HG02571 (cell line): ENCODE results near the gene PAM.
"Not testable (repeated sequence)": the region's sequence is repeated elsewhere in the genome, so short reads cannot be mapped to it uniquely, and the experiment has no call there.

Experiments used
- ATAC-seq: cut with Tn5 transposase; IDR thresholded peaks from one replicate; pipeline ENCODE4 v1.9.1; 2021; ENCODE audit warnings: mild to moderate bottlenecking, moderate library complexity; ENCODE audit not compliant: unreplicated experiment

PAM gene

DNA sequence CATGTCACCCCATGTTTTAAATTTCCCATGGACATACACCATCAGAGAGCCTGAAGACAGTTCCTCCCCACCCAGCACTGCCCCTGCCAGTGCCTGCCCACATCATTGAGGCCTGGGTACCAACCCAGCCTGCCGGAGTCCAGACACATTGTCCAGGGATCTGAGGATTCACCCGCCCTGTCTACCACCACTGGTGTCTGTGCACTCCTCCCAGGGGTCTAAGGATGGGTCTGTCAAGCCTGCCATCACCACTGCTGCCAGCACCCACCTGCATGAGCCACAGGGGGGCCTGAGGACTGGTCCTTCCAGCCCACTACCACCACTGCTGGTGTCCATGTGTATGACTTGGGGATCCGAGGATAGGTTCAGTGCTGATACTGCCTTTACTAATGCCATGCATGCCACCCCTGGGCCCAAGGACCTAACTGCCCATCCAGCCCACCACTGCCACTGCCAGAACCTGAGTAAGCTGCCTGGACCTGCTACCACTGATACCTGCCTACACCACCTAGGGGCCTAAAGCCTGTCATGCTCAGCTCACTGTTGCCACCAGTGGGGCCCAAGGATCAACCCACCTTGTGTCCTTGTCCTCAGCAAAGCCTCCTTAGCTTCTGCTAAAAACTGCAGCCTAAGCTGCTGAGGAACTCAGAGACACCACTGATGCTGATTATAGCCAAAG, 227.0 kb downstream of the PAM start:
- ATAC-seq = no peak

GRCh38 chr5:102986074-102986473, 231.0 kb downstream of the PAM start:
- no peak for ATAC-seq

- ATAC-seq = no peak
Measured at GRCh38 chr5:102988459-102988858, 233.4 kb downstream of the PAM start.

DNA sequence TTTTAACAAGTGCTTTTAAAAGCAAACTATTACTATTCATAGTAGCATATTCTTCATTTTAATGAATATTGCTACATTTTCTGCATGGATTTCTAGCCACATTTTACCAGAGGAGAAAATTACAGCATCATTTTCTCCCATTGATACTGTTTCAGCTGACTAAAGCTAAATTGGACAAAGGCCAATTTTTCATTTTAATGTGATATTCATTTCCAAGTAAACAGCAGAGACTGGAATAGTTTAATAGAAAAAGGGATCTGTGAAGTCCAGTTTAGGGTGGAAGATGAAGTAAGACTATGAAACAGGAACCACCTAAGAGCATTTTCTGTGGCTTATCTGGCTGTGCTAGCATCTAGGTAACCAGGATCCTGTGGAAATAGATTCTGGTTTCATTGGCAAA, 236.7 kb downstream of the PAM start:
- no peak for ATAC-seq

- no peak for ATAC-seq
Measured at GRCh38 chr5:102996011-102996575, 241.0 kb downstream of the PAM start.

GRCh38 chr5:102998224-102998623, 243.1 kb downstream of the PAM start:
- no peak for ATAC-seq

- no peak for ATAC-seq
Measured at GRCh38 chr5:102999191-102999590, 244.1 kb downstream of the PAM start.

- not testable (repeated sequence) for ATAC-seq
Measured at GRCh38 chr5:102999621-103000020, 244.5 kb downstream of the PAM start.

GRCh38 chr5:103000089-103000488, 245.0 kb downstream of the PAM start:
- no peak for ATAC-seq

DNA sequence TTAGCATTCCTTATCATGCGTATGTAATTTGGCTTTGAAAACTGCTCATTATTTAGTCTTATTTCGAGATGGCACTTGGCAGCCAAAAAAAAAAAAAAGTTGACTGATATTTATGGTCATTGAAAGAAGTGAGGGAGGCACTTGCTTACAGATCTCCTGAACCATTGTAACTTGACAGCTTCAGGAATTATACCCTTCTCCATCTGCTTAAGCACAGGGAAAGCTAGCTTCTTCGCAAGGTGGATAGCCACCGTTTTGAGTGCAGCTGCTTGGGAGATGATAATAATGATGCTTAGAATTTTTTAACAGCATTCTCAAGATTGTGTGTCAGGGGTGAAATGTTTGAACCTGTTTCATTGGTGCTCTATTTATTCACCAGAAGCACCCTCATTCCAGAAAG, 248.8 kb downstream of the PAM start:
- no peak for ATAC-seq

DNA sequence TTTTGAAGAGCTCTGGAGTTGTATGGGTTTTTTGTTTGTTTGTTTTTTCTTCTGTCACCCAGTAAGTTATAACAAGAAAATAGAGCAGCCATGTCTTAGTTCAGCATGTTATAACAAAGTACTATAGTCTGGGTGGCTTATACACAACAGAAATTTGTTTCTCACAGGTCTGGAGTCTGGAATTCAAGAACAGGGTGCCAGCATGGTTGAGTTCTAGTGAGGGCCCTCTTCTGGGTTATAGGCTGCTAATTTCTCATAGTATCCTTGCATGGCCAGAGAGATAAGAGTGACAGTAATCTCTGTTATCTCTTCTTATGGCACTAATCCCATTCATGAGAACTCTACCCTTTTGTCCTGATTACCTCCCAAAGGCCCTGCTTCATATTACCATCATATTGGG, 250.2 kb downstream of the PAM start:
- no peak for ATAC-seq

DNA sequence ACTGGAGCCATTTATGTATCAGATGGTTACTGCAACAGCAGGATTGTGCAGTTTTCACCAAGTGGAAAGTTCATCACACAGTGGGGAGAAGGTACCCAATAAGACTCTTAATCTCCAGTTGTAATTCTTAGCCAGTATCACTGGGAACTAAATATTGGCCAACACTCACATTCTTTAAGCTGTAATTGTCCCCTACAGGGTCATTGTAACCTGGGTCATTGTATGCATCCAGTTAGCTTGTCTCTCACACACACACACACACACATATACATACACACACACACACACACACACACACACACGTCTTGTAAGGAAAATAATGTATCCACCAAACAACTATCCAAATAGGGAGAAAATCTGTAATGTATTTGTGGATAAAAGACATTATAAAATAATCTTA, 251.8 kb downstream of the PAM start:
- ATAC-seq = no peak

- ATAC-seq = no peak
Measured at GRCh38 chr5:103010168-103010567, 255.1 kb downstream of the PAM start.

DNA sequence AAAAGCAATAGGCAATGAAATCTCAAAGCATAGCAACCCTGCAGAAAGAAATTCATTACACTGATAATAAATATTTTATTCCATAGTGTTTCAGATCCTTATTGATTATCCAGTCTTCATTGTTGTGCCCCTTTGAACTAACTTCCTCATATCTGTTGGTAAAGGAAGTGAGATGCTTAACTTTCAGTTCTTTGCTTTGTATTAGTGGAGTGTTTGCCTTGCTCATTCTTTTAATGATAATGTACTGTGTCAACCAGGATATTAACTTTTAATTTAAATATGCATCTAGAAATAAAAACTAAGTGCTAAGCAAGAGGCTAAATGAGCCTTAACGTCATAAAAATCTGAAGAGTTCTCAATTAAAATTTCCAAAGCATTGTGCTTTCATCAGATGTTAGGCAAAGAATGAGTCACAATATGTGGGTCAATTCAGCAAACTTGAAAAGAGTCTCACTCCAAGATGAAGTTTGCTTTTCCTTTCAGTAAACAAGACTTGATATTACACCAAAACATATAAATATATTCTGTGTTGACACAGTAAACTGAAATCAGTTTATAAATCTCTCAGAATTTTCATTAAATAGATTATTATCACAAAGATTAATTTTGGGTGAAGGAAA, 258.9 kb downstream of the PAM start:
- no peak for ATAC-seq

DNA sequence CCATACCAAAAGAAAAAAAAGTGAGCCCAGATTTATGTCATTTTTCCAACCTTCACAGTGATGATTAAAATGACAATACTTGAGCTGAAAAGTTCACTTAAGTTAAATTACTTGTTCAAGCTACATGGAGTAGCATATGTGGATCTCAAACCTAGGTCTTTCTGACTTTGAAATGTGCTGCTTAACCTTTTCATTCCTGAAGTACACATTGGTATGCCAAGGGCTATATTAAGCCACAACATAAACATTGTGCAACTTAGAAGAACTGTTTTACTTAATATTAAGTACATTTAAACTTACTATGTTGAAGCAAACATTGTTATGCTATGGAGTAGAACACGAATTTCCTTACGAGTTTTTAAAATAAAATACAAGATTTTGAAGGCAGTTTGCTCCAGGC, 259.9 kb downstream of the PAM start:
- ATAC-seq = no peak

DNA sequence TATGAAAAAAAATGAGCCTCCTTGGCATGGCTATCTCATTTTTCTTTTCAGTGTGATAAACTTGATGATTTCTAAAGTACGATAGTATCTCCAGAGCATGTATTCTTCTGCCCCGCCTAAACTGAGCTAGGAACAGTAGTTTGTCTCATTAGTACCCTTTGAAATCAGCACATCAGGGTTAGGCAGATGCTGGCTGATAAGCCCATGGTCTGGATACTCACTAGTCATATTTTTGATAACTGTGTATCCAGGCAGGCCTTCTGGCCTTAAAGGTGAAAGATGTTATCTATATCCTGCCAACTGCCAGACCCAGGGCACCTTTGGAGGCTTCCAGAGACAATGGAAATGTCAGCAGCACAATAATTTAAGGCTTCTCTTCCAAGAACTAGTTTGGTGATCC, 261.1 kb downstream of the PAM start:
- no peak for ATAC-seq

DNA sequence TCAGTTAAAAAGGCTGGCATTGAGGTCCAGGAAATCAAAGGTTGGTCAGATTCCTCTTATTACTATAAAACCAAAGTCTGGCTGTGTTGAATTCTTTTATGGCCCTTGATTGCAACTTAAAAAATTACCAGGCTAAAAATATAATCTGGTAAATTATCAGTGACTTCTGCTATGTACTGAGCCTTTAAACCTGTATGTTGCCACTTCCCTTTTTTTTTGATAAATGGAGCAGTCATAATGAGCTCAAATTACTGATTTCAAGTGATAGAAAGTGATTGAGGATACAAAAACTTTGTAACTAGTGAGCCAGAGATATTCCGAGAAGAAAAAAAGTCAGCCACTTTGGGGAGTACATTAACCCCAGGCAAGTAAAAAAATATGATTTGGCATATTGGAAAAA, 264.7 kb downstream of the PAM start:
- ATAC-seq = no peak

DNA sequence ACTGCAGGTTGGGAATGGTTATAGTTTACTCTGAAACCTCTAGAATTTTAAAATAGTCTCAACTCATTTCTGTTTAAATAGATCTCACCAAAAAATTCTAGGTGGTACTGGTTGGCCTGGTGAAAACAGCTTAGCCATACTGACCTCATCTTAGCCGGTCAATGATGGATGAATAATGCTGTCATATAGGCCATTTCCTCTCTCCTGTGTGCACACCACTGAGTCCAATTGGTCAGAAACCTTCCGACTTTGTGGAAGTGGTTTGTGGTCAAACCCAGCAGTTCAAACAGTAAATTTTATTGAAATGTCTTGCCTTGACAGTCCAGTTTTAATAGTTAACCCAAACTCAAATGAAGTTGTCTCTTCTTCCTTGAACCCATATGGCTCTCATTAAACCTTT, 266.2 kb downstream of the PAM start:
- no peak for ATAC-seq

GRCh38 chr5:103027267-103027666, 272.2 kb downstream of the PAM start:
- no peak for ATAC-seq

- no peak for ATAC-seq
Measured at GRCh38 chr5:103031607-103032006, 276.5 kb downstream of the PAM start.

DNA sequence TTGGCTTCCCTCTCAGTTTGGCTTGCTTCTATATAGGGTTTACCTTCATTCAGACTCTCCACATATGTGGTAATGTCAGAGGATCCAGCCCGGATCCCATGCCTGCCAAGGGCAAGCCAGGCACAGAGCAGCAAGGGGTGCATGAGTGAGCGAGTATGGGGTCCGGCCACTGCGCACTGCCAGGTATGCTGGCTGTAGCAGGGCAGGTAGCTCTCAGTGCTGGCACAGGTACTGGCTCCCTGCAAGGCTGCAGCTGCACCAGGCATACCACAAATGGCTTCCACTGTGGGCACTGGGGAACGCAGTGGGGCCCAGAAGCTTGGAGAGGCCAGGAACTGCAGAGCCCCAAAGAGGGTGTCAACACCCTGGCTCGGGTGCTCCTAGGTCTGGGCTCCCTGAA, 278.6 kb downstream of the PAM start:
- ATAC-seq = no peak

DNA sequence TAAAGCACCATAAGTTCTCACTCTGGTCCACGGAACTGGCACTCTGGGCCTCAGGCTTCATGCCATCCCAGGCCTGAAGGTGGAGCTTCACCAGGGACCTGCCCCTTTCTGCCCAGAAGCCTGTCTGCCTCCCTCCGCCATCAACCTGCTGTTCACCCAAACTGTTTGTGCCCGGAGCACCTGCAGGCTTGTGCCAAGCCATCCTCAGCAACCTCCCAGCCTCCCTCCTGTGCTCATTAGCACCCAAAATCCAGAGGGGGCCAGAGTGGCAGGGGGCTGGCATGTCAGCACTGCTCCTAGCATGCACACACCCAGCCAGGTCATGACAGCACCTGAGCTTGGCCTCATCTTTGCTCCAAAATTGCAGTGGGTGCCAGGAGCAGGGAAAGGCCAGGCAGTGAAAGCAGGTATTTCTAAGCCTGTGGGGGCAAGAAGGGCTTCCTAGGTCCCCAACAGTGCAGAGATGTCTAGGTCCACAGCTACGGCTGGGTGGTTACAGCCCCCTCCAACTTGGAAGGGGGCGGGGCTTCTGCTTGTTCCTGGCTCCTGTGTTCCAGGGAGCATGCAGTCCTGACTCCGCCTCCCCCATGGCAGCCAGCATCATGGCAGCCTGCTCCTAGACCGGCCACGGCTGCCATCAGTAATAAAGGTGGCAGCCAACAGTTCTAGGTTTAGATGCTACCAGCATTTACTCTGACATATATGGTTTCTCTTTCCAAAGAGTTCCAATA, 279.7 kb downstream of the PAM start:
- ATAC-seq = no peak
